ENCODE measurements around the gene GIMAP2. TPM values are rescaled to one million over a fixed set of nuclear protein-coding genes. Genes with fewer than 3 reads are reported as not detected.

The GIMAP2 gene
- total and polyA plus RNA-seq, 2 of the 13 experiments (the other 11 are each of a cell fraction or from before 2014, with no cell fraction given), result 0.49 to 1.4 TPM

DNA sequence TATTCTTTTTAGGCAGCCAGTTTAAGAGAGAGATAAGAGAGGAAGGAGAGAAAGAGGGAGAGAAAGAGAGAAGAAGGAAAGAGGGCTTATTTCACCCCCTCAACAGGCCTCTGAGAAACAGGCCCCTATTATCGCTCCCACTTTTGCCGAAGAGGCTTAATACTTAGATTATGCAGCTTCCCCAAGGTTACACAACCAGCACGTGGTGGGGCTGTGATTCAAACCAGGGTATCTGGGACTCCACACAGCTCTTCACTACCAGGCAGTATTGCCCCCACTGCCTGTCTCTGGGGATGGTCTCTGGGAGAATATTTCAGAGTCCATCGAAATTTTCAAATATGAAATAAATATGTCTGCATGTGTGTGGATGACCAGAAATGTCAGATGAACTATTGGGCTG, 33.9 kb downstream of the GIMAP2 start:
- ChIA-PET CTCF (ENCODE audit: low intra/inter-chr PET ratio, low total read pairs) (no interaction called here), POLR2A (no interaction called here)
- in situ Hi-C loops (cut with HindIII; ENCODE audit: extremely low pct_ligation_motif_present, low pct_unique_long_range_greater_than_20kb), result no loop called here
- H2AFZ ChIP-seq (ENCODE audit: low read length), result no peak overlapping the region
- DNase-seq (ENCODE audit: low spot score) (no peak), ATAC-seq (no peak), FAIRE-seq (no peak)
- no peaks in the 10 kb centered on the region for H3K9me3 ChIP-seq (ENCODE audit: low read length)
- no peak for TF ChIP-seq SRSF1 (optimal IDR thresholded peaks at IDR 0.05; ENCODE audit: low read depth, low read length)
- TF ChIP-seq AHR (CRISPR knock-in tag; IDR thresholded peaks at IDR 0.05), result no peak
- TF ChIP-seq ZNF597 (CRISPR knock-in tag; IDR thresholded peaks at IDR 0.05), result no peak
- TF ChIP-seq, protein P1, sequence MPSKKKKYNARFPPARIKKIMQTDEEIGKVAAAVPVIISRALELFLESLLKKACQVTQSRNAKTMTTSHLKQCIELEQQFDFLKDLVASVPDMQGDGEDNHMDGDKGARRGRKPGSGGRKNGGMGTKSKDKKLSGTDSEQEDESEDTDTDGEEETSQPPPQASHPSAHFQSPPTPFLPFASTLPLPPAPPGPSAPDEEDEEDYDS (CRISPR knock-in tag; IDR thresholded peaks at IDR 0.05), result no peak
- no TSS peak for BruUV-seq (replicated peaks)
- no peak overlapping the region for H3K27ac ChIP-seq (ENCODE audit: extremely low read length, insufficient read depth, low read length)
- H3K9ac ChIP-seq (ENCODE audit: insufficient read depth, low read depth, low read length), result no peak overlapping the region
- 51% methylated on average over 4 of the region's 4 CpGs for WGBS (ENCODE audit: low lambda C conversion rate)
- H3K4me1 ChIP-seq (ENCODE audit: insufficient read depth, low read length), result no peaks in the 10 kb centered on the region
- no peaks in the 10 kb centered on the region for H3K79me2 ChIP-seq (ENCODE audit: insufficient read depth, low read length)
- no peak overlapping the region for H3K4me3 ChIP-seq (replicated peaks in 1 of 3; ENCODE audit: insufficient read depth in 1 of 3, low read depth in 2 of 3, low read length in 3 of 3)
- no peaks in the 10 kb centered on the region for H4K20me1 ChIP-seq (ENCODE audit: insufficient read depth, low read length)
- intact Hi-C loops (cut with micrococcal nuclease; ENCODE audit: unreplicated experiment), result no loop called here
- H3K27me3 ChIP-seq (ENCODE audit: control insufficient read depth in 1 of 2, insufficient read depth in 2 of 2, low read length in 2 of 2), result peaks cover 0 to 12% of the 10 kb centered on the region in 2 experiments; a peak in 4 of 5 replicates
- no peak overlapping the region for H3K4me2 ChIP-seq (ENCODE audit: low read depth, low read length)
- H3K36me3 ChIP-seq (replicated peaks in 1 of 2; ENCODE audit: control insufficient read depth in 1 of 2, insufficient read depth in 2 of 2, low read length in 2 of 2), result no peaks in the 10 kb centered on the region

DNA sequence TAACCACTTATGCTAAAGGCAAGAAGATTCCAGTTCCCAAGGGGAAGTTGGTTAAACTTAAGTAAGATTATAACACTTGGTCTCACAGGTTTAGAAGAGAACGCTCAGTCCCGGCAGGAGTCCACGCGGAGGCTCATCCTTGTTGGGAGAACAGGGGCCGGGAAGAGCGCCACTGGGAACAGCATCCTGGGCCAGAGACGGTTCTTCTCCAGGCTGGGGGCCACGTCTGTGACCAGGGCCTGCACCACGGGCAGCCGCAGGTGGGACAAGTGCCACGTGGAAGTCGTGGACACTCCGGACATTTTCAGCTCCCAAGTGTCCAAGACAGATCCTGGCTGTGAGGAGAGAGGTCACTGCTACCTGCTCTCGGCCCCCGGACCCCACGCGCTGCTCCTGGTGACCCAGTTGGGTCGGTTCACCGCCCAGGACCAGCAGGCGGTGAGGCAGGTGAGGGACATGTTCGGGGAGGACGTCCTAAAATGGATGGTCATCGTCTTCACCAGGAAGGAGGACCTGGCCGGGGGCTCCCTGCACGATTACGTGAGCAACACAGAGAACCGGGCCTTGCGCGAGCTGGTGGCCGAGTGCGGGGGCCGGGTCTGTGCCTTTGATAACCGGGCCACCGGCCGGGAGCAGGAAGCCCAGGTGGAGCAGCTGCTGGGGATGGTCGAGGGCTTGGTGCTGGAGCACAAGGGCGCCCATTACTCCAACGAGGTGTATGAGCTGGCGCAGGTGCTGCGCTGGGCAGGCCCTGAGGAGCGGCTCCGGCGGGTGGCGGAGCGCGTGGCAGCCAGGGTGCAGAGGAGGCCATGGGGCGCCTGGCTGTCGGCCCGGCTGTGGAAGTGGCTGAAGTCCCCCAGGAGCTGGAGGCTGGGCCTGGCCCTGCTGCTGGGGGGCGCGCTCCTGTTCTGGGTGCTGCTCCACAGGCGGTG, 34.7 kb downstream of the GIMAP2 start:
- intact Hi-C loops (cut with micrococcal nuclease; ENCODE audit: unreplicated experiment) (no loop called here), in situ Hi-C loops (cut with HindIII; ENCODE audit: extremely low pct_ligation_motif_present, low pct_unique_long_range_greater_than_20kb) (no loop called here)
- no peak overlapping the region for H3K9ac ChIP-seq (ENCODE audit: insufficient read depth, low read depth, low read length)
- H3K27ac ChIP-seq (ENCODE audit: extremely low read length, insufficient read depth, low read length), result no peak overlapping the region
- FAIRE-seq (no peak), DNase-seq (ENCODE audit: low spot score) (no peak), ATAC-seq (no peak)
- H3K4me2 ChIP-seq (ENCODE audit: low read depth, low read length), result no peak overlapping the region
- H2AFZ ChIP-seq (ENCODE audit: low read length), result no peak overlapping the region
- no peaks in the 10 kb centered on the region for H4K20me1 ChIP-seq (ENCODE audit: insufficient read depth, low read length)
- no peaks in the 10 kb centered on the region for H3K79me2 ChIP-seq (ENCODE audit: insufficient read depth, low read length)
- no peaks in the 10 kb centered on the region for H3K4me1 ChIP-seq (ENCODE audit: insufficient read depth, low read length)
- ChIA-PET POLR2A (no interaction called here), CTCF (ENCODE audit: low intra/inter-chr PET ratio, low total read pairs) (no interaction called here)
- no peak overlapping the region for H3K4me3 ChIP-seq (replicated peaks in 1 of 3; ENCODE audit: insufficient read depth in 1 of 3, low read depth in 2 of 3, low read length in 3 of 3)
- no TSS peak for BruUV-seq (replicated peaks)
- 78% methylated on average over 28 of the region's 52 CpGs for WGBS (ENCODE audit: low lambda C conversion rate)
- peaks cover 0 to 12% of the 10 kb centered on the region in 2 experiments; a peak in 4 of 5 replicates for H3K27me3 ChIP-seq (ENCODE audit: control insufficient read depth in 1 of 2, insufficient read depth in 2 of 2, low read length in 2 of 2)
- H3K9me3 ChIP-seq (ENCODE audit: low read length), result no peaks in the 10 kb centered on the region
- no peaks in the 10 kb centered on the region for H3K36me3 ChIP-seq (replicated peaks in 1 of 2; ENCODE audit: control insufficient read depth in 1 of 2, insufficient read depth in 2 of 2, low read length in 2 of 2)
- TF ChIP-seq ZNF280B (CRISPR knock-in tag; IDR thresholded peaks at IDR 0.05; ENCODE audit: borderline replicate concordance) (no peak), NCOA5 (CRISPR knock-in tag; IDR thresholded peaks at IDR 0.05) (no peak), KMT2A (CRISPR knock-in tag; IDR thresholded peaks at IDR 0.05) (no peak), NFIB (CRISPR knock-in tag; IDR thresholded peaks at IDR 0.05; ENCODE audit: borderline replicate concordance) (no peak), THAP11 (CRISPR knock-in tag; IDR thresholded peaks at IDR 0.05) (no peak), HOXA9 (CRISPR knock-in tag; IDR thresholded peaks at IDR 0.05; ENCODE audit: borderline replicate concordance) (no peak)
- TF ChIP-seq, protein P2, sequence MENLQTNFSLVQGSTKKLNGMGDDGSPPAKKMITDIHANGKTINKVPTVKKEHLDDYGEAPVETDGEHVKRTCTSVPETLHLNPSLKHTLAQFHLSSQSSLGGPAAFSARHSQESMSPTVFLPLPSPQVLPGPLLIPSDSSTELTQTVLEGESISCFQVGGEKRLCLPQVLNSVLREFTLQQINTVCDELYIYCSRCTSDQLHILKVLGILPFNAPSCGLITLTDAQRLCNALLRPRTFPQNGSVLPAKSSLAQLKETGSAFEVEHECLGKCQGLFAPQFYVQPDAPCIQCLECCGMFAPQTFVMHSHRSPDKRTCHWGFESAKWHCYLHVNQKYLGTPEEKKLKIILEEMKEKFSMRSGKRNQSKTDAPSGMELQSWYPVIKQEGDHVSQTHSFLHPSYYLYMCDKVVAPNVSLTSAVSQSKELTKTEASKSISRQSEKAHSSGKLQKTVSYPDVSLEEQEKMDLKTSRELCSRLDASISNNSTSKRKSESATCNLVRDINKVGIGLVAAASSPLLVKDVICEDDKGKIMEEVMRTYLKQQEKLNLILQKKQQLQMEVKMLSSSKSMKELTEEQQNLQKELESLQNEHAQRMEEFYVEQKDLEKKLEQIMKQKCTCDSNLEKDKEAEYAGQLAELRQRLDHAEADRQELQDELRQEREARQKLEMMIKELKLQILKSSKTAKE (CRISPR knock-in tag; IDR thresholded peaks at IDR 0.05; ENCODE audit: borderline replicate concordance), result no peak
